ENCODE measurements around the gene HSPA1A. TPM values are rescaled to one million over a fixed set of nuclear protein-coding genes. Genes with fewer than 3 reads are reported as not detected.

The HSPA1A gene
- total and polyA plus RNA-seq, 12 donors: 113 to 679 (median 235) TPM

GRCh38 chr6:31825553-31825952, 10.2 kb downstream of the HSPA1A start:
- WGBS, 2 donors: 77 to 78% methylated on average over 4 of the region's 4 CpGs
- Histone ChIP-seq H3K4me1 (peaks cover 14 to 50% (median 41%) of the 10 kb centered on the region in 9 donors), H3K9me3 (no peaks in the 10 kb centered on the region), H3K27me3 (no peaks in the 10 kb centered on the region), H3K36me3 (no peaks in the 10 kb centered on the region), H3K4me3 (peak overlapping the region in 1 of 10 donors; percentile 75), H3K27ac (peak overlapping the region in 7 of 10 donors; percentile 89 to 99 (median 97))
- ATAC-seq (no peak), DNase-seq (no peak)
- intact Hi-C loops (cut with DNase I): loop anchor here in 2 of 10 donors (5.0 to 10.0 kb wide), 2 partner anchors 88 to 281 kb away; partner anchors contain the start of genes ATP6V1G2 (in 1 of the 2), CLIC1 (in 1 of the 2), DDX39B (in 1 of the 2) and NFKBIL1 (in 1 of the 2)
- TF ChIP-seq, protein P1, sequence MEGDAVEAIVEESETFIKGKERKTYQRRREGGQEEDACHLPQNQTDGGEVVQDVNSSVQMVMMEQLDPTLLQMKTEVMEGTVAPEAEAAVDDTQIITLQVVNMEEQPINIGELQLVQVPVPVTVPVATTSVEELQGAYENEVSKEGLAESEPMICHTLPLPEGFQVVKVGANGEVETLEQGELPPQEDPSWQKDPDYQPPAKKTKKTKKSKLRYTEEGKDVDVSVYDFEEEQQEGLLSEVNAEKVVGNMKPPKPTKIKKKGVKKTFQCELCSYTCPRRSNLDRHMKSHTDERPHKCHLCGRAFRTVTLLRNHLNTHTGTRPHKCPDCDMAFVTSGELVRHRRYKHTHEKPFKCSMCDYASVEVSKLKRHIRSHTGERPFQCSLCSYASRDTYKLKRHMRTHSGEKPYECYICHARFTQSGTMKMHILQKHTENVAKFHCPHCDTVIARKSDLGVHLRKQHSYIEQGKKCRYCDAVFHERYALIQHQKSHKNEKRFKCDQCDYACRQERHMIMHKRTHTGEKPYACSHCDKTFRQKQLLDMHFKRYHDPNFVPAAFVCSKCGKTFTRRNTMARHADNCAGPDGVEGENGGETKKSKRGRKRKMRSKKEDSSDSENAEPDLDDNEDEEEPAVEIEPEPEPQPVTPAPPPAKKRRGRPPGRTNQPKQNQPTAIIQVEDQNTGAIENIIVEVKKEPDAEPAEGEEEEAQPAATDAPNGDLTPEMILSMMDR (IDR thresholded peaks at IDR 0.05): no peak

DNA sequence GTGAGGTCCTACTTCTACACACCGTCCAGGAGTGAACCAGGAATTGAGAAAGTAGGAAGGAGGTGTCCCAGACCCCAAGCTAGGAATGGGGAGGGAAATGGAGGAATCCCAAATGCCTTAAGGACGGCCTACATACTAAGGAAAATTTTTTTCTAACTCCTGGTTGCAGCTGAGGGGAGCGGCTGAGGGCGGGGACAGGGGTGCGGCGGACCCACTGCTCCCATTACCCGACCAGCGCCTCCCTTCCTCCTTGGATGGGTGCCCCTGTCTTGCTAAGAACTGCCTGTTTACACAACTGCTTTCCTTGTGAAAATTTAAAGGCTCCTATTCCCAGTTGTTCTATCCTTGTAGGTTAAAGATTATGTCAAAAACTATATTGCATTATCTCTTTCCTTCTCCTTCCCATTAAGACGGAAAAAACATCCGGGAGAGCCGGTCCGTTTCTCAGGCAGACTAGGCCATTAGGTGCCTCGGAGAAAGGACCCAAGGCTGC, 11.5 kb downstream of the HSPA1A start:
- intact Hi-C loops (cut with DNase I): loop anchor here in 3 of 10 donors (2.0 to 10.0 kb wide), 3 partner anchors 32 to 282 kb away; partner anchors contain the start of genes ATP6V1G2 (in 1 of the 3), CLIC1 (in 1 of the 3), DDX39B (in 1 of the 3) and NFKBIL1 (in 1 of the 3)
- Histone ChIP-seq H3K36me3 (no peaks in the 10 kb centered on the region), H3K4me1 (peaks cover 9 to 52% (median 42%) of the 10 kb centered on the region in 9 donors), H3K27me3 (no peaks in the 10 kb centered on the region), H3K27ac (peak overlapping the region; percentile 85 to 99 (median 96)), H3K9me3 (no peaks in the 10 kb centered on the region), H3K4me3 (peak overlapping the region; percentile 3 to 78 (median 66))
- DNase-seq (peak; percentile 84 to 89), ATAC-seq (peak; percentile 30 to 61 (median 55))
- TF ChIP-seq, protein P1 (IDR thresholded peaks at IDR 0.05): no peak
- WGBS, 2 donors: 0 to 1% methylated on average over 13 of the region's 13 CpGs

DNA sequence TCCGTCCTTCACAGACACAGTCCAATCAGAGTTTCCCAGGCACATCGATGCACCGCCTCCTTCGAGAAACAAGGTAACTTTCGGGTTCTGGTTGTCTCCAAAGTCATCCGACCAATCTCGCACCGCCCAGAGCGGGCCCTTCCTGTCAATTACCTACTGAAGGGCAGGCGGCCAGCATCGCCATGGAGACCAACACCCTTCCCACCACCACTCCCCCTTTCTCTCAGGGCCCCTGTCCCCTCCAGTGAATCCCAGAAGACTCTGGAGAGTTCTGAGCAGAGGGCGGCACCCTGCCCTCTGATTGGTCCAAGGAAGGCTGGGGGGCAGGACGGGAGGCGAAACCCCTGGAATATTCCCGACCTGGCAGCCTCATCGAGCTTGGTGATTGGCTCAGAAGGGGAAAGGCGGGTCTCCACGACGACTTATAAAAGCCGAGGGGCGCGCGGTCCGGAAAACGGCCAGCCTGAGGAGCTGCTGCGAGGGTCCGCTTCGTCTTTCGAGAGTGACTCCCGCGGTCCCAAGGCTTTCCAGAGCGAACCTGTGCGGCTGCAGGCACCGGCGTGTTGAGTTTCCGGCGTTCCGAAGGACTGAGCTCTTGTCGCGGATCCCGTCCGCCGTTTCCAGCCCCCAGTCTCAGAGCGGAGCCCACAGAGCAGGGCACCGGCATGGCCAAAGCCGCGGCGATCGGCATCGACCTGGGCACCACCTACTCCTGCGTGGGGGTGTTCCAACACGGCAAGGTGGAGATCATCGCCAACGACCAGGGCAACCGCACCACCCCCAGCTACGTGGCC, 12.1 kb downstream of the HSPA1A start, which contains the start of gene HSPA1B:
Gene HSPA1B (plus strand): TSS at position 453 of the 794 bp plus-strand sequence. CDS start 213 bp downstream, at position 666.
- Histone ChIP-seq H3K27me3 (no peaks in the 10 kb centered on the region), H3K9me3 (no peaks in the 10 kb centered on the region), H3K4me1 (peaks cover 9 to 54% (median 46%) of the 10 kb centered on the region in 9 donors), H3K4me3 (peak within 1 kb of the TSS; percentile 42 to 78 (median 66)), H3K27ac (peak within 1 kb of the TSS; percentile 85 to 99 (median 96)), H3K36me3 (no peaks in the 10 kb centered on the region)
- DNase-seq (peak; percentile 98 to 99), ATAC-seq (peak; percentile 92 to 97 (median 94))
- intact Hi-C loops (cut with DNase I): loop anchor here in 3 of 10 donors (2.0 to 10.0 kb wide), 3 partner anchors 33 to 283 kb away; partner anchors contain the start of genes ATP6V1G2 (in 1 of the 3), CLIC1 (in 1 of the 3), DDX39B (in 1 of the 3) and NFKBIL1 (in 1 of the 3)
- TF ChIP-seq, protein P1 (IDR thresholded peaks at IDR 0.05): no peak
- 0% methylated on average over 52 of the region's 56 CpGs for WGBS, 2 donors

Data from heart right ventricle (tissue), 16 donors.